HG03342 (cell line): ENCODE data around the gene PLEKHB2.
"Not testable (repeated sequence)": the region's sequence is repeated elsewhere in the genome, so short reads cannot be mapped to it uniquely, and the experiment has no call there.

Experiments used
- ATAC-seq: cut with Tn5 transposase; IDR thresholded peaks from one replicate; pipeline ENCODE4 v1.9.1; 2021; ENCODE audit warnings: mild to moderate bottlenecking, moderate library complexity; ENCODE audit not compliant: unreplicated experiment

The PLEKHB2 gene

GRCh38 chr2:131142849-131143248, 37.7 kb downstream of the PLEKHB2 start:
- ATAC-seq: no peak

- ATAC-seq: no peak
Observed at GRCh38 chr2:131143803-131144202, 38.7 kb downstream of the PLEKHB2 start.

- peak; percentile 52 for ATAC-seq
Observed at GRCh38 chr2:131145040-131145439, 39.9 kb downstream of the PLEKHB2 start.

GRCh38 chr2:131146231-131146630, 41.1 kb downstream of the PLEKHB2 start:
- ATAC-seq: no peak

- ATAC-seq: no peak
Observed at GRCh38 chr2:131146749-131147148, 41.6 kb downstream of the PLEKHB2 start.

GRCh38 chr2:131148426-131148825, 43.3 kb downstream of the PLEKHB2 start:
- ATAC-seq: no peak

GRCh38 chr2:131150109-131150508, 45.0 kb downstream of the PLEKHB2 start:
- ATAC-seq: not testable (repeated sequence)

- ATAC-seq: no peak
Observed at GRCh38 chr2:131151398-131151797, 46.3 kb downstream of the PLEKHB2 start.

- no peak for ATAC-seq
Observed at GRCh38 chr2:131152074-131152473, 46.9 kb downstream of the PLEKHB2 start.

- ATAC-seq: no peak
Observed at GRCh38 chr2:131153529-131153928, 48.4 kb downstream of the PLEKHB2 start.

GRCh38 chr2:131154071-131154531, 49.0 kb downstream of the PLEKHB2 start:
- ATAC-seq: peak; percentile 81

- no peak for ATAC-seq
Observed at GRCh38 chr2:131154647-131155046, 49.5 kb downstream of the PLEKHB2 start.

- no peak for ATAC-seq
Observed at GRCh38 chr2:131155208-131155855, 50.2 kb downstream of the PLEKHB2 start.

GRCh38 chr2:131156452-131157149, 51.5 kb downstream of the PLEKHB2 start:
- ATAC-seq: peak; percentile 46

- ATAC-seq: not testable (repeated sequence)
Observed at GRCh38 chr2:131165562-131165961, 60.4 kb downstream of the PLEKHB2 start.

- ATAC-seq: no peak
Observed at GRCh38 chr2:131168538-131168937, 63.4 kb downstream of the PLEKHB2 start.

- not testable (repeated sequence) for ATAC-seq
Observed at GRCh38 chr2:131178050-131178449, 72.9 kb downstream of the PLEKHB2 start.

- not testable (repeated sequence) for ATAC-seq
Observed at GRCh38 chr2:131178721-131179418, 73.7 kb downstream of the PLEKHB2 start.

GRCh38 chr2:131181451-131181850, 76.3 kb downstream of the PLEKHB2 start:
- ATAC-seq: not testable (repeated sequence)

- not testable (repeated sequence) for ATAC-seq
Observed at GRCh38 chr2:131193421-131193820, 88.3 kb downstream of the PLEKHB2 start.

- not testable (repeated sequence) for ATAC-seq
Observed at GRCh38 chr2:131196186-131196585, 91.0 kb downstream of the PLEKHB2 start.
